Measurements from ENCODE around the gene CDK1. TPM values are rescaled to one million over a fixed set of nuclear protein-coding genes. Genes with fewer than 3 reads are reported as not detected.

The CDK1 gene
- total and polyA plus RNA-seq, 2 experiments from 2014 or later = 23.1 to 33.6 TPM

DNA sequence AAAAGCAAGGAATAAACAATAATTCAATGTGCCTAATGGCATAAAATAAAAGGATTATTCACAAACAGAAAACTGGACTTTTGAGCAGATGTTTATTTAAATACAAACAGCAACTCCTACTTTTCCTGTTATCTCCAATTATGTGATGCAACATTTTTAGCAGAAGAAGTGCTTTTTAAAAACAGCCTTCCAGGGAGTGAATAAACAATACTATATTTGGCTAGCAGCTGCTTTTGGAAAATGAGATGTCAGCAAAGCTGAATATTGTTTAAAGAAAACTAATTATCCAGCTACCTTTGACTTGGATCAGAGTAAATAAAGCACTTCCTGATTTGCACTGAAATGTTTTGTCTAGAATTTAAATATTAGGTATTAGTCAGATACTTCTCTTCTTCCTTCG lies 23.2 kb downstream of the CDK1 start:
- Histone ChIP-seq H3K79me2 (no peaks in the 10 kb centered on the region), H3K4me3 (peak overlapping the region; percentile 10)

DNA sequence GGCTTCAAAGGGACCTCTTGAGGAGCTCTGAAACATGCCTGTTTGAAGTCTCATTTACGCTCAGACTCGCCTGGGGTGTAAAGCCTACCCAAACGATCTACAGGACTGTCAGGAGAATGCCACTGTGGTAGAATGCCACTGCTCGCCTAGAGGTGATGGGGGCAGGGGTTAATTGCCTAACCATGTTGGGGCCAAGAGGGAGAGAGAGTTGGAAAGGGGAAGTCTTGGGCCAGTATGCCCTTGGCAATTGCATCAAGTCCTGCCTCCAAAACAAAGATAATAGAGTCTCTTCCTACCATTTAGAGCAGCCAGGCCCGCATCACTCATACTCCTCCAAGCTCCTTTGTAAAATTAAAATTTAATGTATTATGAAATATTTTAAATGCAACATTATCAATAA lies 25.2 kb downstream of the CDK1 start:
- Histone ChIP-seq H3K9me2 (replicated peaks; ENCODE audit: insufficient read depth) (no peaks in the 10 kb centered on the region), H2AFZ (no peak overlapping the region), H3K4me2 (no peak overlapping the region), H3K4me3 (no peak overlapping the region), H3K27ac (no peak overlapping the region), H3K79me2 (no peaks in the 10 kb centered on the region), H3K4me1 (ENCODE audit: insufficient read depth) (peaks cover 7% of the 10 kb centered on the region), H3K36me3 (replicated peaks; ENCODE audit: insufficient read depth, low read depth) (no peaks in the 10 kb centered on the region), H4K20me1 (ENCODE audit: insufficient read depth, poor library complexity, severe bottlenecking) (no peaks in the 10 kb centered on the region), H3K27me3 (no peaks in the 10 kb centered on the region), H3K9me3 (ENCODE audit: low read depth) (no peaks in the 10 kb centered on the region)
- no peak for TF ChIP-seq CTCF (IDR thresholded peaks at IDR 0.05; ENCODE audit: poor library complexity)
- no peak for TF ChIP-seq EZH2 (IDR thresholded peaks at IDR 0.05; ENCODE audit: borderline replicate concordance)
- no peak for TF ChIP-seq EZH2phosphoT487 (IDR thresholded peaks at IDR 0.05; ENCODE audit: low read depth, severe bottlenecking, unreplicated experiment)
- WGBS (ENCODE audit: low lambda C conversion rate, missing lambda C conversion rate) = 87% methylated on average over 5 of the region's 5 CpGs
- no peak for DNase-seq (ENCODE audit: low spot score)

More for the DNA sequence above, 23.2 kb downstream of the CDK1 start:
- Histone ChIP-seq H3K9me3 (ENCODE audit: low read depth) (no peaks in the 10 kb centered on the region), H3K36me3 (replicated peaks; ENCODE audit: insufficient read depth, low read depth) (no peaks in the 10 kb centered on the region), H3K27ac (peak overlapping the region; percentile 21), H3K4me1 (ENCODE audit: insufficient read depth) (peaks cover 6% of the 10 kb centered on the region), H3K9me2 (replicated peaks; ENCODE audit: insufficient read depth) (no peaks in the 10 kb centered on the region), H2AFZ (no peak overlapping the region), H3K4me2 (no peak overlapping the region), H4K20me1 (ENCODE audit: insufficient read depth, poor library complexity, severe bottlenecking) (no peaks in the 10 kb centered on the region), H3K27me3 (no peaks in the 10 kb centered on the region)
- no peak for TF ChIP-seq EZH2 (IDR thresholded peaks at IDR 0.05; ENCODE audit: borderline replicate concordance)
- no peak for TF ChIP-seq CTCF (IDR thresholded peaks at IDR 0.05; ENCODE audit: poor library complexity)
- TF ChIP-seq EZH2phosphoT487 (IDR thresholded peaks at IDR 0.05; ENCODE audit: low read depth, severe bottlenecking, unreplicated experiment) = no peak
- no peak for DNase-seq (ENCODE audit: low spot score)
- WGBS (ENCODE audit: low lambda C conversion rate, missing lambda C conversion rate) = 75% methylated on average over 1 of the region's 1 CpG

- Histone ChIP-seq H3K4me2 (no peak overlapping the region), H3K27me3 (no peaks in the 10 kb centered on the region), H3K9me2 (replicated peaks; ENCODE audit: insufficient read depth) (no peaks in the 10 kb centered on the region), H3K4me1 (ENCODE audit: insufficient read depth) (peaks cover 11% of the 10 kb centered on the region), H3K4me3 (no peak overlapping the region), H2AFZ (no peak overlapping the region), H3K36me3 (replicated peaks; ENCODE audit: insufficient read depth, low read depth) (no peaks in the 10 kb centered on the region), H3K27ac (no peak overlapping the region), H3K79me2 (no peaks in the 10 kb centered on the region), H4K20me1 (ENCODE audit: insufficient read depth, poor library complexity, severe bottlenecking) (no peaks in the 10 kb centered on the region), H3K9me3 (ENCODE audit: low read depth) (no peaks in the 10 kb centered on the region)
- TF ChIP-seq EZH2phosphoT487 (IDR thresholded peaks at IDR 0.05; ENCODE audit: low read depth, severe bottlenecking, unreplicated experiment) = no peak
- TF ChIP-seq EZH2 (IDR thresholded peaks at IDR 0.05; ENCODE audit: borderline replicate concordance) = no peak
- TF ChIP-seq CTCF (IDR thresholded peaks at IDR 0.05; ENCODE audit: poor library complexity) = no peak
- 97% methylated on average over 1 of the region's 1 CpG for WGBS (ENCODE audit: low lambda C conversion rate, missing lambda C conversion rate)
- no peak for DNase-seq (ENCODE audit: low spot score)
These were observed 25.6 kb downstream of the CDK1 start for GRCh38 chr10:60803865-60804264.

GRCh38 chr10:60806921-60807320 lies 28.6 kb downstream of the CDK1 start:
- H2AFZ ChIP-seq = no peak overlapping the region
- no peaks in the 10 kb centered on the region for H3K27me3 ChIP-seq
- H3K9me2 ChIP-seq (replicated peaks; ENCODE audit: insufficient read depth) = no peaks in the 10 kb centered on the region
- H3K9me3 ChIP-seq (ENCODE audit: low read depth) = no peaks in the 10 kb centered on the region
- H4K20me1 ChIP-seq (ENCODE audit: insufficient read depth, poor library complexity, severe bottlenecking) = no peaks in the 10 kb centered on the region
- no peak overlapping the region for H3K27ac ChIP-seq
- WGBS (ENCODE audit: low lambda C conversion rate, missing lambda C conversion rate) = 69% methylated on average over 4 of the region's 4 CpGs
- H3K4me3 ChIP-seq = no peak overlapping the region
- H3K79me2 ChIP-seq = no peaks in the 10 kb centered on the region
- no peaks in the 10 kb centered on the region for H3K36me3 ChIP-seq (replicated peaks; ENCODE audit: insufficient read depth, low read depth)
- TF ChIP-seq EZH2phosphoT487 (IDR thresholded peaks at IDR 0.05; ENCODE audit: low read depth, severe bottlenecking, unreplicated experiment) (no peak), CTCF (IDR thresholded peaks at IDR 0.05; ENCODE audit: poor library complexity) (no peak), EZH2 (IDR thresholded peaks at IDR 0.05; ENCODE audit: borderline replicate concordance) (no peak)
- peaks cover 14% of the 10 kb centered on the region for H3K4me1 ChIP-seq (ENCODE audit: insufficient read depth)
- no peak for DNase-seq (ENCODE audit: low spot score)
- no peak overlapping the region for H3K4me2 ChIP-seq
